HepG2 (cell line): ENCODE measurements around the gene TLR1. TPM values are rescaled to one million over a fixed set of nuclear protein-coding genes. Genes with fewer than 3 reads are reported as not detected.

Experiments
- ATAC-seq: fragments of 200-7000 bp; cut with Tn5 transposase; 3 replicates; pipeline ENCODE4 v1.9.1; 2020; ENCODE audit warnings: mild to moderate bottlenecking, moderate library complexity
- BruUV-seq: library from RNA; stranded (reverse); fragments of 400-500 nt; replicated peaks from 2 replicates; lab custom pipeline; 2021; lab: Mats Ljungman, UMichigan
- CTCF ChIA-PET: fragments of 300-600 bp; formaldehyde crosslinking; extraction: SDS; loops from one replicate; lab custom pipeline; 2021; ENCODE audit warnings: low total read pairs, inconsistent platforms, low intra/inter-chr PET ratio; lab: Yijun Ruan, JAX
- POLR2A ChIA-PET: fragments of 350-600 bp; sonication (Branson Sonifier 250); formaldehyde crosslinking; loops from one replicate; lab custom pipeline; 2020; ENCODE audit warnings: antibody characterized with exemption, inconsistent platforms; lab: Yijun Ruan, JAX
- DNase-seq: peaks from one replicate; pipeline ENCODE4 v3.0.0-alpha.2; 2015; ENCODE audit warnings: low spot score
- FAIRE-seq: peaks from 3 replicates; lab custom pipeline; 2011; peaks lifted over from hg19 to GRCh38; lab: Jason Lieb, UNC
- H2AFZ ChIP-seq: one replicate; pipeline ENCODE4 v1.6.1; 2011; ENCODE audit warnings: low read length, inconsistent platforms
- H3K27ac ChIP-seq: fragments of 300-600 bp; 3 replicates; pipeline ENCODE4 v1.8.0; 2011; ENCODE audit warnings: mixed run types, mild to moderate bottlenecking, mixed read lengths, low read length, inconsistent platforms; ENCODE audit not compliant: insufficient read depth; ENCODE audit errors: extremely low read length
- H3K27me3 ChIP-seq, 2 experiments: fragments of 200-600 bp in 1 of 2; 2 replicates in 1 of 2; 3 replicates in 1 of 2; pipeline versions ENCODE4 v1.6.0 to v1.8.0; 2011; ENCODE audit warnings: low read length in 2 of 2, mild to moderate bottlenecking in 2 of 2, moderate library complexity in 2 of 2, inconsistent platforms in 1 of 2; ENCODE audit not compliant: insufficient read depth in 2 of 2, control insufficient read depth in 1 of 2
- H3K36me3 ChIP-seq, 2 experiments: fragments of 200-600 bp in 1 of 2; replicated peaks in 1 of 2; 2 replicates in 1 of 2; 3 replicates in 1 of 2; pipeline versions ENCODE4 v1.5.1 to v1.8.0; 2011; ENCODE audit warnings: low read length in 2 of 2, inconsistent platforms in 1 of 2; ENCODE audit not compliant: insufficient read depth in 2 of 2, control insufficient read depth in 1 of 2
- H3K4me1 ChIP-seq: 2 replicates; pipeline ENCODE4 v1.5.1; 2012; ENCODE audit warnings: low read length, inconsistent platforms; ENCODE audit not compliant: insufficient read depth
- H3K4me2 ChIP-seq: 2 replicates; pipeline ENCODE4 v1.6.0; 2011; ENCODE audit warnings: low read depth, low read length, inconsistent platforms
- H3K4me3 ChIP-seq, 3 experiments: fragments of 200-600 bp in 1 of 3; sonication (generic), shearing (Covaris generic) in 1 of 3; replicated peaks in 1 of 3; 2 replicates each; pipeline ENCODE4 v1.5.1; 2011 to 2016; ENCODE audit warnings: low read length in 3 of 3, inconsistent platforms in 2 of 3, low read depth in 2 of 3, mild to moderate bottlenecking in 2 of 3, control low read depth in 1 of 3, mixed read lengths in 1 of 3; ENCODE audit not compliant: insufficient read depth in 1 of 3
- H3K79me2 ChIP-seq: one replicate; pipeline ENCODE4 v1.6.1; 2011; ENCODE audit warnings: low read length, inconsistent platforms; ENCODE audit not compliant: insufficient read depth
- H3K9ac ChIP-seq: 2 replicates; pipeline ENCODE4 v1.6.0; 2011; ENCODE audit warnings: mild to moderate bottlenecking, low read depth, low read length, inconsistent platforms; ENCODE audit not compliant: insufficient read depth
- H3K9me3 ChIP-seq: 2 replicates; pipeline ENCODE4 v1.5.1; 2012; ENCODE audit warnings: mild to moderate bottlenecking, low read length
- H4K20me1 ChIP-seq: 2 replicates; pipeline ENCODE4 v1.6.0; 2011; ENCODE audit warnings: inconsistent platforms, mild to moderate bottlenecking, low read length, moderate library complexity; ENCODE audit not compliant: insufficient read depth
- HNRNPUL1 ChIP-seq: fragments of 200-400 bp; formaldehyde crosslinking; IDR thresholded peaks from 2 replicates; pipeline ENCODE4 v1.6.1; 2017; ENCODE audit warnings: low read depth, mild to moderate bottlenecking, low read length, moderate library complexity
- IKZF4 ChIP-seq: sonication (generic); formaldehyde crosslinking; IDR thresholded peaks from 2 replicates; pipeline ENCODE4 v1.5.1; 2020; ENCODE audit warnings: borderline replicate concordance, mild to moderate bottlenecking, low read depth, missing genetic modification reagents; ENCODE audit errors: not compliant biosample characterization
- JUNB ChIP-seq: sonication (generic); formaldehyde crosslinking; IDR thresholded peaks from 2 replicates; pipeline ENCODE4 v1.8.0; 2022; ENCODE audit warnings: missing genetic modification reagents, mild to moderate bottlenecking, borderline replicate concordance
- NONO ChIP-seq, 2 experiments: fragments of 450-650 bp in 1 of 2; sonication (generic) in 1 of 2; formaldehyde crosslinking in 1 of 2; IDR thresholded peaks in 1 of 2; conservative IDR thresholded peaks in 1 of 2; 2 replicates each; pipeline versions ENCODE4 v1.6.1 to v1.8.0; 2017 to 2022; ENCODE audit warnings: mild to moderate bottlenecking in 1 of 2, missing genetic modification reagents in 1 of 2, moderate library complexity in 1 of 2
- REL ChIP-seq: sonication (generic); formaldehyde crosslinking; conservative IDR thresholded peaks from 2 replicates; pipeline ENCODE4 v1.8.0; 2022; ENCODE audit warnings: mild to moderate bottlenecking, missing genetic modification reagents, moderate library complexity
- SALL1 ChIP-seq: sonication (generic); formaldehyde crosslinking; IDR thresholded peaks from 2 replicates; pipeline ENCODE4 v1.8.0; 2022; ENCODE audit warnings: mild to moderate bottlenecking, missing genetic modification reagents
- STAT5B ChIP-seq: sonication (generic); formaldehyde crosslinking; IDR thresholded peaks from 2 replicates; pipeline ENCODE4 v1.4.0; 2020; ENCODE audit warnings: missing genetic modification reagents
- ZFY ChIP-seq: sonication (generic); formaldehyde crosslinking; IDR thresholded peaks from 2 replicates; pipeline ENCODE4 v1.4.0; 2020; ENCODE audit warnings: missing genetic modification reagents
- ZMYM3 ChIP-seq: sonication (generic); formaldehyde crosslinking; IDR thresholded peaks from 2 replicates; pipeline ENCODE4 v1.5.1; 2020; ENCODE audit warnings: mild to moderate bottlenecking, missing genetic modification reagents
- ZNF10 ChIP-seq: sonication (generic); formaldehyde crosslinking; IDR thresholded peaks from 2 replicates; pipeline ENCODE4 v1.4.0; 2020; ENCODE audit warnings: mild to moderate bottlenecking, low read depth, missing genetic modification reagents, borderline replicate concordance
- ZNF44 ChIP-seq: sonication (generic); formaldehyde crosslinking; IDR thresholded peaks from 2 replicates; pipeline ENCODE4 v1.5.1; 2020; ENCODE audit warnings: mild to moderate bottlenecking, missing genetic modification reagents
- ZNF556 ChIP-seq: sonication (generic); formaldehyde crosslinking; IDR thresholded peaks from 2 replicates; pipeline ENCODE4 v1.4.0; 2020; ENCODE audit warnings: mild to moderate bottlenecking, missing genetic modification reagents, borderline replicate concordance
- ZNF589 ChIP-seq: sonication (generic); formaldehyde crosslinking; conservative IDR thresholded peaks from 2 replicates; pipeline ENCODE4 v1.8.0; 2022; ENCODE audit warnings: mild to moderate bottlenecking, moderate library complexity, missing genetic modification reagents
- ZSCAN31 ChIP-seq: sonication (generic); formaldehyde crosslinking; IDR thresholded peaks from 2 replicates; pipeline ENCODE4 v1.5.0; 2020; ENCODE audit warnings: low read depth, mild to moderate bottlenecking, missing genetic modification reagents
- WGBS: methylation state at CpG from one replicate; pipeline ENCODE4 v1.1.6; 2017; ENCODE audit warnings: low lambda C conversion rate; 5-methylcytosine and 5-hydroxymethylcytosine counted together
- in situ Hi-C: cut with HindIII; loops from 2 replicates; pipeline ENCODE4 v1.10.0; 2017; ENCODE audit warnings: low pct_unique_long_range_greater_than_20kb; ENCODE audit not compliant: extremely low pct_ligation_motif_present
- intact Hi-C: fragments of 100-400 bp; cut with micrococcal nuclease; formaldehyde crosslinking; loops from one replicate; pipeline ENCODE4 v1.10.0; 2022; ENCODE audit not compliant: unreplicated experiment
- polyA plus RNA-seq, 8 experiments: library from polyadenylated mRNA; depleted of rRNA in 3 of 8; stranded (reverse) in 7 of 8; unstranded in 1 of 8; fragments of >200 nt; fragmentation: Illumina TruSeq in 4 of 8; extraction: Trizol in 4 of 8; gene quantifications; 2 replicates each; pipeline versions ENCODE4 v1.2.1 to v1.2.3, GENCODE V29; 2011 to 2016; ENCODE audit warnings: low read depth in 4 of 8, missing spikeins in 1 of 8, mixed read lengths in 1 of 8; ENCODE audit not compliant: insufficient read depth in 1 of 8
- total RNA-seq, 5 experiments: library from RNA; depleted of rRNA; stranded (reverse); fragments of >200 nt; fragmentation: Illumina TruSeq; extraction: Trizol; gene quantifications; 2 replicates each; pipeline ENCODE4 v1.2.3, GENCODE V29; 2016; ENCODE audit warnings: low read depth in 1 of 5
- TF ChIP-seq, protein P1 (sequence below): sonication (generic); formaldehyde crosslinking; IDR thresholded peaks from 2 replicates; pipeline ENCODE4 v1.9.0; 2021; ENCODE audit warnings: missing genetic modification reagents, borderline replicate concordance
- TF ChIP-seq, protein P2 (sequence below): IDR thresholded peaks from 2 replicates; pipeline ENCODE4 v1.6.1; 2012; ENCODE audit warnings: low read depth, low read length, improper control_type of control experiment
- TF ChIP-seq, protein P3 (sequence below): sonication (generic); formaldehyde crosslinking; IDR thresholded peaks from 2 replicates; pipeline ENCODE4 v1.4.0; 2020; ENCODE audit warnings: missing genetic modification reagents, mild to moderate bottlenecking, borderline replicate concordance

TLR1 gene
- total and polyA plus RNA-seq, 2 of the 13 experiments (the other 11 are each of a cell fraction or from before 2014, with no cell fraction given), result 0.08 to 0.11 TPM

DNA sequence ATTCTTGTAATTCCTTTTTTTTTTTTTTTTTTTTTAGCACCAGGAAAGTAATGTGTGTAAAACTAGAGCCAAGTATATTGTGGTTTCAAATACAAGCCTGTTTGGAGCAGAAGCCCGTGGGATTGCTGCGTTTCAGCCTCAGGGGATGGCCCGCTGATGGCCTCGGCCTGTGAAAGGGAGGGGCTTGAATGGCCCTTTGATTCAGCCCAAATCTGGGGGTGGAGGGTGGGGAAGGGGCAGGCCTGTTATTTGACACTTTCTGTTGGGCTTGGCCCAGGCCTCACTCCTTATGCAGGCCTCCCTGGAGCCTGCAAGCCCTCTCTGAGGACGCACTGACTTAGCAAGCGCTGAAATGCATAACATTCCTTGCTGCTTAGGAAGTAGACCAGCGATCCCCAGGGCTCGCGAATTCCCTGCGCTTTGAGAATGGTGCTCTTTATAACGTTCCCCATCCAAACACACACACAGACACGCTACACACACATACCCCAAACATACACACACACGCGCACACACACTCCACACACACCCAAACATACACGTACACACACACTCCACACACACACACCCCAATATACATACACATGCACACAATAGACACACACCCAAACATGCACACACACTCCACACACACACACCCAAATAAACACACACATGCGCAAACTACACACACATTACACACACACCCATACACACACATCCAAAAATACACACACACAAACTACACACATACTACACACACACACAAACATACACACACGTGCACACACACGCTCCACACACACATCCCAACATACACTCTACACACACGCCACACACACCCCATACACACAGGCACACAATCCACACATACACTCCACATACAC lies 51.4 kb downstream of the TLR1 start:
- no peak overlapping the region for H2AFZ ChIP-seq
- no peaks in the 10 kb centered on the region for H4K20me1 ChIP-seq
- ATAC-seq, result peak; percentile 95
- H3K27me3 ChIP-seq, result no peaks in the 10 kb centered on the region
- BruUV-seq, result no TSS peak
- ChIA-PET POLR2A (no interaction called here), CTCF (interaction anchor here (0.6 kb wide), 1 partner anchor 27 kb away, joined by 3 read pairs; no protein-coding TSS in a partner anchor)
- peak; percentile 38 for DNase-seq
- peak overlapping the region; percentile 71 for H3K4me2 ChIP-seq
- FAIRE-seq, result peak; percentile 54
- no peak overlapping the region for H3K9ac ChIP-seq
- in situ Hi-C loops (loop anchor here (25.0 kb wide), 1 partner anchor 384 kb away; no protein-coding TSS in a partner anchor), intact Hi-C loops (no loop called here)
- no peaks in the 10 kb centered on the region for H3K36me3 ChIP-seq
- H3K4me3 ChIP-seq, result peak overlapping the region in 1 of 3 experiments; percentile 51; a peak in 2 of 6 replicates
- H3K9me3 ChIP-seq, result peaks cover 4% of the 10 kb centered on the region; the same call in 1 of the 2 replicates
- H3K79me2 ChIP-seq, result no peaks in the 10 kb centered on the region
- H3K27ac ChIP-seq, result no peak overlapping the region
- WGBS, result 27% methylated on average over 16 of the region's 19 CpGs
- H3K4me1 ChIP-seq, result peaks cover 27% of the 10 kb centered on the region
- TF ChIP-seq ZNF556 (CRISPR knock-in tag), result no peak
- peak; percentile 43; the same call in 1 of the 2 replicates for TF ChIP-seq ZFY (CRISPR knock-in tag)
- TF ChIP-seq ZNF589 (CRISPR knock-in tag), result no peak
- TF ChIP-seq STAT5B, result no peak
- TF ChIP-seq SALL1 (CRISPR knock-in tag), result peak; percentile 34; the same call in 1 of the 2 replicates
- TF ChIP-seq, protein P1, sequence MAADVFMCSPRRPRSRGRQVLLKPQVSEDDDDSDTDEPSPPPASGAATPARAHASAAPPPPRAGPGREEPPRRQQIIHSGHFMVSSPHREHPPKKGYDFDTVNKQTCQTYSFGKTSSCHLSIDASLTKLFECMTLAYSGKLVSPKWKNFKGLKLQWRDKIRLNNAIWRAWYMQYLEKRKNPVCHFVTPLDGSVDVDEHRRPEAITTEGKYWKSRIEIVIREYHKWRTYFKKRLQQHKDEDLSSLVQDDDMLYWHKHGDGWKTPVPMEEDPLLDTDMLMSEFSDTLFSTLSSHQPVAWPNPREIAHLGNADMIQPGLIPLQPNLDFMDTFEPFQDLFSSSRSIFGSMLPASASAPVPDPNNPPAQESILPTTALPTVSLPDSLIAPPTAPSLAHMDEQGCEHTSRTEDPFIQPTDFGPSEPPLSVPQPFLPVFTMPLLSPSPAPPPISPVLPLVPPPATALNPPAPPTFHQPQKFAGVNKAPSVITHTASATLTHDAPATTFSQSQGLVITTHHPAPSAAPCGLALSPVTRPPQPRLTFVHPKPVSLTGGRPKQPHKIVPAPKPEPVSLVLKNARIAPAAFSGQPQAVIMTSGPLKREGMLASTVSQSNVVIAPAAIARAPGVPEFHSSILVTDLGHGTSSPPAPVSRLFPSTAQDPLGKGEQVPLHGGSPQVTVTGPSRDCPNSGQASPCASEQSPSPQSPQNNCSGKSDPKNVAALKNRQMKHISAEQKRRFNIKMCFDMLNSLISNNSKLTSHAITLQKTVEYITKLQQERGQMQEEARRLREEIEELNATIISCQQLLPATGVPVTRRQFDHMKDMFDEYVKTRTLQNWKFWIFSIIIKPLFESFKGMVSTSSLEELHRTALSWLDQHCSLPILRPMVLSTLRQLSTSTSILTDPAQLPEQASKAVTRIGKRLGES (CRISPR knock-in tag), result no peak
- no peak for TF ChIP-seq JUNB
- 0 out of 2 replicates have a peak, but pooled peaks have one; percentile 22 for TF ChIP-seq ZMYM3 (CRISPR knock-in tag)
- no peak for TF ChIP-seq ZNF44 (CRISPR knock-in tag)
- TF ChIP-seq REL (CRISPR knock-in tag), result no peak
- no peak for TF ChIP-seq ZSCAN31 (CRISPR knock-in tag)
- TF ChIP-seq NONO (IDR thresholded peaks at IDR 0.05), result 0 out of 2 replicates have a peak, but pooled peaks have one; percentile 24
- TF ChIP-seq NONO (CRISPR knock-in tag; conservative IDR thresholded peaks at IDR 0.05), result no peak
- TF ChIP-seq, protein P2, sequence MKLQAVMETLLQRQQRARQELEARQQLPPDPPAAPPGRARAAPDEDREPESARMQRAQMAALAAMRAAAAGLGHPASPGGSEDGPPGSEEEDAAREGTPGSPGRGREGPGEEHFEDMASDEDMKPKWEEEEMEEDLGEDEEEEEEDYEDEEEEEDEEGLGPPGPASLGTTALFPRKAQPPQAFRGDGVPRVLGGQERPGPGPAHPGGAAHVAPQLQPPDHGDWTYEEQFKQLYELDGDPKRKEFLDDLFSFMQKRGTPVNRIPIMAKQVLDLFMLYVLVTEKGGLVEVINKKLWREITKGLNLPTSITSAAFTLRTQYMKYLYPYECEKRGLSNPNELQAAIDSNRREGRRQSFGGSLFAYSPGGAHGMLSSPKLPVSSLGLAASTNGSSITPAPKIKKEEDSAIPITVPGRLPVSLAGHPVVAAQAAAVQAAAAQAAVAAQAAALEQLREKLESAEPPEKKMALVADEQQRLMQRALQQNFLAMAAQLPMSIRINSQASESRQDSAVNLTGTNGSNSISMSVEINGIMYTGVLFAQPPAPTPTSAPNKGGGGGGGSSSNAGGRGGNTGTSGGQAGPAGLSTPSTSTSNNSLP, result no peak
- no peak for TF ChIP-seq IKZF4 (CRISPR knock-in tag)
- TF ChIP-seq HNRNPUL1, result no peak
- TF ChIP-seq, protein P3, sequence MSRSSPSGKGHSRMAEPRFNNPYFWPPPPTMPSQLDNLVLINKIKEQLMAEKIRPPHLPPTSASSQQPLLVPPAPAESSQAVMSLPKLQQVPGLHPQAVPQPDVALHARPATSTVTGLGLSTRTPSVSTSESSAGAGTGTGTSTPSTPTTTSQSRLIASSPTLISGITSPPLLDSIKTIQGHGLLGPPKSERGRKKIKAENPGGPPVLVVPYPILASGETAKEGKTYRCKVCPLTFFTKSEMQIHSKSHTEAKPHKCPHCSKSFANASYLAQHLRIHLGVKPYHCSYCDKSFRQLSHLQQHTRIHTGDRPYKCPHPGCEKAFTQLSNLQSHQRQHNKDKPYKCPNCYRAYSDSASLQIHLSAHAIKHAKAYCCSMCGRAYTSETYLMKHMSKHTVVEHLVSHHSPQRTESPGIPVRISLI (CRISPR knock-in tag), result no peak
- TF ChIP-seq ZNF10 (CRISPR knock-in tag), result no peak
